OCI-LY7 (cell line): ENCODE results near the gene ASIC2. TPM values are rescaled to one million over a fixed set of nuclear protein-coding genes. Genes with fewer than 3 reads are reported as not detected.

Source experiments
- BruUV-seq: library from RNA; stranded (reverse); fragments of 400-500 nt; replicated peaks from 2 replicates; lab custom pipeline; 2021; lab: Mats Ljungman, UMichigan
- CTCF ChIA-PET: fragments of 300-600 bp; sonication (Branson Sonifier 250); formaldehyde crosslinking; loops from one replicate; lab custom pipeline; 2022; ENCODE audit warnings: antibody characterized with exemption; ENCODE audit not compliant: unreplicated experiment; lab: Charles Lee
- POLR2A ChIA-PET: fragments of 300-600 bp; sonication (Branson Sonifier 250); formaldehyde crosslinking; loops from one replicate; lab custom pipeline; 2022; ENCODE audit warnings: antibody characterized with exemption; lab: Charles Lee
- DNase-seq: peaks from one replicate; pipeline ENCODE4 v3.0.0-alpha.2; 2015; ENCODE audit warnings: low spot score
- H2AFZ ChIP-seq: fragments of 200-600 bp; sonication (generic), shearing (Covaris generic); 2 replicates; pipeline ENCODE4 v1.6.1; 2014; ENCODE audit warnings: mild to moderate bottlenecking, antibody characterized with exemption, low read length, moderate library complexity
- H3K27ac ChIP-seq: fragments of 200-600 bp; sonication (generic); 2 replicates; pipeline ENCODE4 v1.5.1; 2014; ENCODE audit warnings: mixed run types, low read depth, mild to moderate bottlenecking, moderate library complexity, low read length, inconsistent platforms; ENCODE audit not compliant: poor library complexity, severe bottlenecking
- H3K36me3 ChIP-seq: fragments of 200-600 bp; sonication (generic); 2 replicates; pipeline ENCODE4 v1.6.1; 2014; ENCODE audit warnings: mild to moderate bottlenecking, antibody characterized with exemption, low read length, moderate library complexity, mixed read lengths; ENCODE audit not compliant: insufficient read depth
- H3K4me1 ChIP-seq: fragments of 200-600 bp; sonication (generic); 2 replicates; pipeline ENCODE4 v1.5.1; 2014; ENCODE audit warnings: mild to moderate bottlenecking, low read length; ENCODE audit not compliant: insufficient read depth, poor library complexity, severe bottlenecking
- H3K4me2 ChIP-seq: fragments of 200-600 bp; sonication (generic); 2 replicates; pipeline ENCODE4 v1.6.1; 2014; ENCODE audit warnings: mild to moderate bottlenecking, low read length
- H3K4me3 ChIP-seq: fragments of 200-600 bp; sonication (generic); 2 replicates; pipeline ENCODE4 v1.5.1; 2014; ENCODE audit warnings: mild to moderate bottlenecking, low read depth, low read length; ENCODE audit not compliant: poor library complexity, severe bottlenecking
- H3K79me2 ChIP-seq: fragments of 200-600 bp; sonication (generic); 2 replicates; pipeline ENCODE4 v1.6.1; 2016; ENCODE audit warnings: low read depth, mild to moderate bottlenecking, low read length, moderate library complexity, mixed read lengths; ENCODE audit not compliant: insufficient read depth
- H3K9me2 ChIP-seq: fragments of 200-600 bp; sonication (generic); 2 replicates; pipeline ENCODE4 v1.6.1; 2016; ENCODE audit warnings: mild to moderate bottlenecking, low read length, mixed read lengths; ENCODE audit not compliant: insufficient read depth
- H3K9me3 ChIP-seq: fragments of 200-600 bp; sonication (generic); 2 replicates; pipeline ENCODE4 v1.6.1; 2014; ENCODE audit warnings: mild to moderate bottlenecking, mixed run types, low read length, mixed read lengths
- H4K20me1 ChIP-seq: fragments of 200-600 bp; sonication (generic); 2 replicates; pipeline ENCODE4 v1.6.1; 2014; ENCODE audit warnings: mild to moderate bottlenecking, antibody characterized with exemption, low read length, moderate library complexity, mixed read lengths; ENCODE audit not compliant: insufficient read depth
- CTCF ChIP-seq: fragments of 200-600 bp; sonication (generic); conservative IDR thresholded peaks from 2 replicates; pipeline ENCODE4 v1.5.1; 2014; ENCODE audit warnings: mild to moderate bottlenecking, antibody characterized with exemption, low read length, moderate library complexity, mixed read lengths
- EZH2phosphoT487 ChIP-seq: fragments of 200-600 bp; sonication (generic); IDR thresholded peaks from 2 replicates; pipeline ENCODE4 v1.6.1; 2018; ENCODE audit warnings: low read depth, borderline replicate concordance, mild to moderate bottlenecking, mixed run types, antibody characterized with exemption, low read length, moderate library complexity, mixed read lengths
- intact Hi-C: fragments of 100-400 bp; cut with micrococcal nuclease; formaldehyde crosslinking; loops from one replicate; pipeline ENCODE4 v1.10.0; 2022; ENCODE audit not compliant: unreplicated experiment
- total RNA-seq, 2 experiments: library from RNA; depleted of rRNA in 1 of 2; stranded (reverse); fragments of >200 nt in 1 of 2; shearing (Covaris generic) in 1 of 2; gene quantifications; 2 replicates each; pipeline ENCODE4 v1.2.3, GENCODE V29; 2014 to 2022

The ASIC2 gene
- total RNA-seq, 2 experiments from 2014 or later: not detected

- Histone ChIP-seq H3K9me3 (no peaks in the 10 kb centered on the region), H3K27ac (no peak overlapping the region), H3K4me3 (no peak overlapping the region), H3K4me2 (no peak overlapping the region), H3K4me1 (no peaks in the 10 kb centered on the region), H2AFZ (no peak overlapping the region), H3K36me3 (no peaks in the 10 kb centered on the region), H3K9me2 (no peaks in the 10 kb centered on the region), H4K20me1 (no peaks in the 10 kb centered on the region), H3K79me2 (no peaks in the 10 kb centered on the region)
- ChIA-PET CTCF (no interaction called here), POLR2A (no interaction called here)
- BruUV-seq: no TSS peak
- intact Hi-C loops: no loop called here
- TF ChIP-seq CTCF (no peak), EZH2phosphoT487 (no peak)
- no peak for DNase-seq
These were observed 155.7 kb downstream of the ASIC2 start for GRCh38 chr17:33137426-33137825.

- TF ChIP-seq EZH2phosphoT487 (no peak), CTCF (no peak)
- Histone ChIP-seq H4K20me1 (no peaks in the 10 kb centered on the region), H3K4me1 (no peaks in the 10 kb centered on the region), H3K79me2 (no peaks in the 10 kb centered on the region), H3K9me3 (no peaks in the 10 kb centered on the region), H3K9me2 (no peaks in the 10 kb centered on the region), H3K36me3 (no peaks in the 10 kb centered on the region), H2AFZ (no peak overlapping the region), H3K27ac (no peak overlapping the region), H3K4me2 (no peak overlapping the region), H3K4me3 (no peak overlapping the region)
- intact Hi-C loops: no loop called here
- CTCF ChIA-PET: no interaction called here
- POLR2A ChIA-PET: no interaction called here
- DNase-seq: no peak
- BruUV-seq: no TSS peak
These were observed 157.4 kb downstream of the ASIC2 start for GRCh38 chr17:33135691-33136090.

GRCh38 chr17:33131620-33132019, 161.5 kb downstream of the ASIC2 start:
- Histone ChIP-seq H3K9me3 (no peaks in the 10 kb centered on the region), H3K4me2 (no peak overlapping the region), H3K79me2 (no peaks in the 10 kb centered on the region), H3K9me2 (no peaks in the 10 kb centered on the region), H4K20me1 (no peaks in the 10 kb centered on the region), H3K36me3 (no peaks in the 10 kb centered on the region), H3K4me3 (no peak overlapping the region), H3K27ac (no peak overlapping the region), H3K4me1 (no peaks in the 10 kb centered on the region), H2AFZ (no peak overlapping the region)
- intact Hi-C loops: no loop called here
- no peak for DNase-seq
- POLR2A ChIA-PET: no interaction called here
- TF ChIP-seq EZH2phosphoT487 (no peak), CTCF (no peak)
- CTCF ChIA-PET: no interaction called here
- BruUV-seq: no TSS peak
